Measurements from ENCODE around the gene FLRT2. TPM values are rescaled to one million over a fixed set of nuclear protein-coding genes. Genes with fewer than 3 reads are reported as not detected.

Gene FLRT2
- total RNA-seq, 1 experiment from 2014 or later, result 17.0 TPM

DNA sequence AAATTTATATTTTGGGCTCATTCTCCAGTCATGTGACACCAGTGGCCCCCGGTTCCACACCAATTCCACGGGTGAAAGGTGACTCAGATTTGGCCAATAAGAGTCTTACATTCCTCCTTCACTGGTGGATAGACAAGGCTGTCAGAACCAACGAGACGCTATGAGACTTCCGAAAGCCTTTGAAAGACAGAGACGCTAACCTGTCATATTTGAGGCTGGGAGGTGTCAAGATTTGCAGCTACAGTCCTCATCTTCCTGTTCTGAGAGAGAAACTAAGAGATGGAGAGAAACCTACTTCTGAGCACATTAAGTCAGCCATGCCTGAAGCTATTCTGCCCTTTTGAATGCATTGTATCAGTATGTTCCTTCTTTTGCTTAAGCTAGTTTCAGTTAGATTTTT, 171.2 kb downstream of the FLRT2 start:
- no peaks in the 10 kb centered on the region for H3K9me3 ChIP-seq (replicated peaks)
- no peaks in the 10 kb centered on the region for H3K36me3 ChIP-seq
- H3K4me3 ChIP-seq, result no peak overlapping the region
- no peaks in the 10 kb centered on the region for H3K27me3 ChIP-seq (replicated peaks)
- no peaks in the 10 kb centered on the region for H3K4me1 ChIP-seq (replicated peaks)
- no peak overlapping the region for H3K27ac ChIP-seq
- no peak for DNase-seq (ENCODE audit: low read depth in 1 of 2, low spot score in 2 of 2)

DNA sequence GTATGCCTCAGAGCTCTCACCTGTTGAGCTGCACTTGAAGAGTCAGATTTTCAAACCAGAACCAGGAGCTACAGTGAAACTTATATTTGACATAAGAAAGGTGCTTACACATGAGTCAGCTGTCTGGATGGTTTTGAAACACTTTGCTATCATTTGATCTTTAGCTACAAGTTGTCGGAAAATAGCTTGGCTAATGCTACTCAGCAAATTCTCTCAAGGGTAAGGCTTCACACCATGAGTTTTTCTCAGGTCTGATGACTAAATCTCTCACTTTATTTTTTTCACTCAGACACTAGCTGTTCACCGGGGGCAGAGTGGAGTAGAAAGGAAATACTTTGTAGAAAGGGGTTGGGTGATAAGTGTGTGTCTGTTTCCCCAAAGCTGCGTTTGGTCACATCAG, 171.8 kb downstream of the FLRT2 start:
- no peak overlapping the region for H3K27ac ChIP-seq
- no peaks in the 10 kb centered on the region for H3K27me3 ChIP-seq (replicated peaks)
- no peaks in the 10 kb centered on the region for H3K4me1 ChIP-seq (replicated peaks)
- DNase-seq (ENCODE audit: low read depth in 1 of 2, low spot score in 2 of 2), result no peak
- H3K9me3 ChIP-seq (replicated peaks), result no peaks in the 10 kb centered on the region
- no peak overlapping the region for H3K4me3 ChIP-seq
- H3K36me3 ChIP-seq, result no peaks in the 10 kb centered on the region

- Histone ChIP-seq H3K27ac (no peak overlapping the region), H3K4me3 (no peak overlapping the region), H3K4me1 (replicated peaks) (no peaks in the 10 kb centered on the region), H3K36me3 (no peaks in the 10 kb centered on the region), H3K9me3 (replicated peaks) (no peaks in the 10 kb centered on the region), H3K27me3 (replicated peaks) (no peaks in the 10 kb centered on the region)
- no peak for DNase-seq (ENCODE audit: low read depth in 1 of 2, low spot score in 2 of 2)
These were observed 172.2 kb downstream of the FLRT2 start for GRCh38 chr14:85702191-85702590.

DNA sequence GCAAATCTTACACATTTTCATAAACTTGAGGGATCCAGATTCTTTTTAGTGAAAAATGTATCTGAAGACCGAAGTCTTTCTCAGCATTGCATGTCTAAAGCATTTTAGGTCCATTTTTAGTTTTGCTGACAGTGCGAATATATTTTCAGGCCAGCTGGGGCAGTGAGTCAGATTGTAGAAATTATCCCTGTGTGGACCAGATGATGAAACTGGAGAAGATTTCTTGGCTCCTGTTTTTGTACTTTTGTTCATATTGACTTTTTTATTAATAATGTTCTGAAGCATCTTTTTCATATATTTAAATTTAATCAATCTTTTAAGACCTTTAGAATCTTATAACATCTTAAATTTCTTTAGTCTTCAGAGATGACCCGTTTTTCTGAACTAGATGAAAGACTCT, 173.1 kb downstream of the FLRT2 start:
- Histone ChIP-seq H3K36me3 (no peaks in the 10 kb centered on the region), H3K4me3 (no peak overlapping the region), H3K4me1 (replicated peaks) (no peaks in the 10 kb centered on the region), H3K27ac (no peak overlapping the region), H3K9me3 (replicated peaks) (no peaks in the 10 kb centered on the region), H3K27me3 (replicated peaks) (no peaks in the 10 kb centered on the region)
- DNase-seq (ENCODE audit: low read depth in 1 of 2, low spot score in 2 of 2), result no peak

Data from SJSA1 (cell line).